OCI-LY3 (cell line): ENCODE data around the gene GNG14.

Experiments used
- H2AFZ ChIP-seq: fragments of 200-600, 300-600 bp; shearing (Covaris generic); 2 replicates; pipeline ENCODE4 v1.6.0; 2014; ENCODE audit warnings: antibody characterized with exemption, low read depth, low read length
- H3K27ac ChIP-seq: fragments of 200-600, 300-600 bp; sonication (generic); 2 replicates; pipeline ENCODE4 v1.5.1; 2014; ENCODE audit warnings: mild to moderate bottlenecking, low read length, moderate library complexity, mixed read lengths
- H3K27me3 ChIP-seq: fragments of 200-600, 300-600 bp; sonication (generic); 2 replicates; pipeline ENCODE4 v1.6.1; 2014; ENCODE audit warnings: low read depth, low read length, mixed read lengths
- H3K36me3 ChIP-seq: fragments of 200-600, 300-600 bp; sonication (generic); replicated peaks from 2 replicates; pipeline ENCODE3; 2014; ENCODE audit warnings: low read depth, low read length, mixed read lengths
- H3K4me1 ChIP-seq: fragments of 300-600, 200-600 bp; sonication (generic); 2 replicates; pipeline ENCODE4 v1.6.1; 2014; ENCODE audit warnings: low read length, mixed read lengths
- H3K4me2 ChIP-seq: fragments of 200-600, 300-600 bp; sonication (generic); 2 replicates; pipeline ENCODE4 v1.6.1; 2014; ENCODE audit warnings: low read length, mixed read lengths
- H3K4me3 ChIP-seq: fragments of 300-600, 200-600 bp; sonication (generic); 2 replicates; pipeline ENCODE4 v1.5.1; 2014; ENCODE audit warnings: antibody characterized with exemption, mild to moderate bottlenecking, low read length, moderate library complexity
- H3K79me2 ChIP-seq: fragments of 300-600, 200-600 bp; shearing (Covaris generic); 2 replicates; pipeline ENCODE4 v1.6.1; 2014; ENCODE audit warnings: mild to moderate bottlenecking, low read length, mixed read lengths
- H3K9ac ChIP-seq: fragments of 300-600, 200-600 bp; shearing (Covaris generic); 2 replicates; pipeline ENCODE4 v1.6.0; 2014; ENCODE audit warnings: mild to moderate bottlenecking, low read length, moderate library complexity
- H3K9me3 ChIP-seq: fragments of 200-600, 300-600 bp; shearing (Covaris generic); 2 replicates; pipeline ENCODE4 v1.6.1; 2014; ENCODE audit warnings: low read length, mixed read lengths; ENCODE audit not compliant: insufficient read depth
- H4K20me1 ChIP-seq: fragments of 200-600, 300-600 bp; sonication (generic); 2 replicates; pipeline ENCODE4 v1.6.1; 2016; ENCODE audit warnings: low read length, mixed read lengths; ENCODE audit not compliant: insufficient read depth
- EZH2phosphoT487 ChIP-seq: fragments of 200-600 bp; shearing (Covaris generic); IDR thresholded peaks from 2 replicates; pipeline ENCODE4 v1.6.1; 2018; ENCODE audit warnings: antibody characterized with exemption, mixed run types, low read depth
- TF ChIP-seq, protein P1 (sequence below): fragments of 200-600, 300-600 bp; sonication (generic); IDR thresholded peaks from 2 replicates; pipeline ENCODE4 v1.5.1; 2014; ENCODE audit warnings: antibody characterized with exemption, low read length, low read depth

The GNG14 gene

DNA sequence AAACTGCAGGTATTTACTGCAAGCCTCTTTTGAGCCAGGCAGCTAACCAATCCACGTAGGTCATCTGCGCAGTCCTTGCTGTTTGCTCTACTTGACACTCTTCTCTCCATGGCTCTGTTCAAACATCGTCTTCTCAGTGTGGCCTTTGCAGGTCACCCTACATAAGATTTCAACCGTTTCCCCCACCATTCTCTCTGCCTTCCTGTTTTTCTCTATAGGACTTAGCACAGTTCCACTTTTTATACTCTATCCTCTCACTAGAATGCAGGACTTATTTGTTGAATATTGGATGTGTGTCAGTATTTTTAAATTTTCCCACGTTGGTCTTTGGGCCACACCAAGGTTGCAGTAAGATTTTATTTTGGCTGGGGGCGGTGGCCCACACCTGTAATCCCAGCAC, 10.3 kb downstream of the GNG14 start:
- H3K4me2 ChIP-seq = peak overlapping the region; percentile 77; the same call in 1 of the 2 replicates

DNA sequence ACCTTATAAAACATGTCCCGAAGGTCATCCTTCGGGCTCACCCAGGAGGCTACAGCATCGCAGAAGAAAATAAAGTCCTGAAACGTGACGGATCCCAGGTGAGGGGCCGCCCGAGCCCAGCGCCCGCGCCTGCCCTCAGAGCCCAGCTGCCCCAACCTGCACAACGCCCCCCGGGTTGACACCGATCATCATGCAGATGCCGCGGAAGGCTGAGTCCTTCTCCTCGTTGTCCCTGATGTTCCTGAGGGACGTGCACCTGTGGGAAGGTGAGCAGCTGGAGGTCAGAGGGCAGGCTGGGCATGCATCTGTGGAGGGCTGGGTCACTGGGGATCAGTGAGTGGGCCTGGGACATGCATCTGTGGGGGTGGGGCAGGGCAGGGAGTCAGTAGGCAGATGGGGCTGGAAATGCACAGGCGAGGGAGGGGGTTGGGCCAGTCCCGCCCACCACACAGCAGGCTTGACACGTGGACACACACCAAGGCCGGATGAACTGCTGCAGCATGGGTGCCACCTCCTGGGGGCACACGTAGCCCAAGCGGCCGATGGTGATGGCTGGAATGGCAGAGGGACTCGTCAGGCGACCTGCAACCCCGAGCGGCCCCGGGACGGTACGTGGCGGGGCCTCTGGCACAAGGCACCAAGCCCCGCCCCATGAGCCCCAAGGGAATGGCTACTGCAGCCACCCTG, 13.9 kb downstream of the GNG14 start:
- peaks cover 68% of the 10 kb centered on the region for H3K36me3 ChIP-seq
- no peak overlapping the region for H3K4me2 ChIP-seq
- H3K9me3 ChIP-seq = no peaks in the 10 kb centered on the region
- H3K27me3 ChIP-seq = no peaks in the 10 kb centered on the region
- no peak overlapping the region for H3K27ac ChIP-seq
- H3K4me1 ChIP-seq = peaks cover 15% of the 10 kb centered on the region
- TF ChIP-seq, protein P1, sequence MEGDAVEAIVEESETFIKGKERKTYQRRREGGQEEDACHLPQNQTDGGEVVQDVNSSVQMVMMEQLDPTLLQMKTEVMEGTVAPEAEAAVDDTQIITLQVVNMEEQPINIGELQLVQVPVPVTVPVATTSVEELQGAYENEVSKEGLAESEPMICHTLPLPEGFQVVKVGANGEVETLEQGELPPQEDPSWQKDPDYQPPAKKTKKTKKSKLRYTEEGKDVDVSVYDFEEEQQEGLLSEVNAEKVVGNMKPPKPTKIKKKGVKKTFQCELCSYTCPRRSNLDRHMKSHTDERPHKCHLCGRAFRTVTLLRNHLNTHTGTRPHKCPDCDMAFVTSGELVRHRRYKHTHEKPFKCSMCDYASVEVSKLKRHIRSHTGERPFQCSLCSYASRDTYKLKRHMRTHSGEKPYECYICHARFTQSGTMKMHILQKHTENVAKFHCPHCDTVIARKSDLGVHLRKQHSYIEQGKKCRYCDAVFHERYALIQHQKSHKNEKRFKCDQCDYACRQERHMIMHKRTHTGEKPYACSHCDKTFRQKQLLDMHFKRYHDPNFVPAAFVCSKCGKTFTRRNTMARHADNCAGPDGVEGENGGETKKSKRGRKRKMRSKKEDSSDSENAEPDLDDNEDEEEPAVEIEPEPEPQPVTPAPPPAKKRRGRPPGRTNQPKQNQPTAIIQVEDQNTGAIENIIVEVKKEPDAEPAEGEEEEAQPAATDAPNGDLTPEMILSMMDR = no peak
- no peak for TF ChIP-seq EZH2phosphoT487
- H2AFZ ChIP-seq = no peak overlapping the region
- no peak overlapping the region for H3K4me3 ChIP-seq
- H4K20me1 ChIP-seq = no peaks in the 10 kb centered on the region
- no peak overlapping the region for H3K9ac ChIP-seq
- 0 out of 2 replicates have a peak, but pooled peaks cover 3% of the 10 kb centered on the region for H3K79me2 ChIP-seq

More for the DNA sequence above, 10.3 kb downstream of the GNG14 start:
- no peaks in the 10 kb centered on the region for H3K79me2 ChIP-seq
- no peaks in the 10 kb centered on the region for H3K9me3 ChIP-seq
- no peaks in the 10 kb centered on the region for H4K20me1 ChIP-seq
- H3K27me3 ChIP-seq = no peaks in the 10 kb centered on the region
- peaks cover 24% of the 10 kb centered on the region for H3K4me1 ChIP-seq
- no peak overlapping the region for H3K9ac ChIP-seq
- TF ChIP-seq, protein P1 = no peak
- TF ChIP-seq EZH2phosphoT487 = no peak
- H3K36me3 ChIP-seq = peaks cover 39% of the 10 kb centered on the region
- H3K27ac ChIP-seq = no peak overlapping the region
- no peak overlapping the region for H3K4me3 ChIP-seq
- H2AFZ ChIP-seq = no peak overlapping the region

DNA sequence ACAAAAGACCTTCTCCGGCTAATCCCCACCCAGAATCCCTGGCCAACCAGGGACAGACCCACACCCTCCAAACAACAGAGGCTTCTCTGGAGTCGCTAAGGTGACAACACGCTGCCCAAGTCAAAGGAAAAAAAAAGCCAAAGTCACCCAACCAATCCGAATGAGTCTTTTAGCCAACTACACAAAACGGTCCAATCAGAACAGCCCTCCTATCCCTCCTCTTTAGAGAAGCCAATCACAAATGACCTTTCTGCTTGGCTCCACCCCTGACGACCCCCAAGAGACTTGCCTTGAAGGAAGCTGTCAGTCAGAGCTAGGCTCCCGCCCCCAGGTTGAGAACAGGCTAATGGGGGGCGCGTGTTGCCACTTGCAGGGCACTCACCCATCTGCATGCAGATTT, 15.2 kb downstream of the GNG14 start:
- Histone ChIP-seq H3K27me3 (no peaks in the 10 kb centered on the region), H3K4me3 (no peak overlapping the region), H3K9ac (no peak overlapping the region), H3K79me2 (0 out of 2 replicates have a peak, but pooled peaks cover 3% of the 10 kb centered on the region), H3K27ac (no peak overlapping the region), H3K9me3 (no peaks in the 10 kb centered on the region), H2AFZ (no peak overlapping the region), H4K20me1 (no peaks in the 10 kb centered on the region), H3K4me1 (peaks cover 4% of the 10 kb centered on the region; the same call in 1 of the 2 replicates), H3K36me3 (peaks cover 69% of the 10 kb centered on the region), H3K4me2 (no peak overlapping the region)
- TF ChIP-seq, protein P1 = no peak
- no peak for TF ChIP-seq EZH2phosphoT487

DNA sequence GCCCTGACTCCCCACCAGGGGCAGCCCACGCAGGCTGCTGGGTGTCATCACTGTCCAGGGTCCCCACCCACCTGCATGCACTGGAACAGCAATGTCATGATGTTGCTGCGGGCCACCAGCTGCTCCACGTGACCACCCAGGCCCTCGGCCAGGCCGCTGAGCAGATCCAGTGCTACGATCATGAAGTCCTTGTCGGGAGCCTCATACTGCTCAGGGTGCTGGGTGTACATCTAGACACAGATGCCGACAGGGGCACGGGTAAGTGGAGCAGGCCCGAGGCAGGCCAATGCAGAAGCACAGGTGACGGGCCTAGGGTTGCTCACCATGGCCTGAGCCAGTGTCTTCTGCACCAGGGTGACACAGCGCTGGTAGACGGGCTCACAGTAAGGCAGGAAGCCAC, 17.4 kb downstream of the GNG14 start:
- TF ChIP-seq, protein P1 = no peak
- no peak for TF ChIP-seq EZH2phosphoT487
- Histone ChIP-seq H3K4me3 (no peak overlapping the region), H4K20me1 (no peaks in the 10 kb centered on the region), H3K4me1 (no peaks in the 10 kb centered on the region), H3K9me3 (no peaks in the 10 kb centered on the region), H3K4me2 (no peak overlapping the region), H3K9ac (no peak overlapping the region), H3K36me3 (peaks cover 62% of the 10 kb centered on the region), H3K27ac (no peak overlapping the region), H2AFZ (no peak overlapping the region), H3K27me3 (no peaks in the 10 kb centered on the region), H3K79me2 (peaks cover 5% of the 10 kb centered on the region; the same call in 1 of the 2 replicates)
